Gastrocnemius medialis (tissue), 4 donors: Measurements from ENCODE around the gene DACT1.

Source experiments
- POLR2A ChIP-seq, 2 donors: fragments of 450-650 bp; IDR thresholded peaks; one replicate each; pipeline ENCODE4 v1.6.1; 2017; ENCODE audit warnings: antibody characterized with exemption in 2 of 2, mild to moderate bottlenecking in 2 of 2, moderate library complexity in 2 of 2
- TF ChIP-seq, protein P1 (sequence below), 5 experiments: fragments of 450-650 bp in 3 of 5; fragments of 200-600 bp in 2 of 5; sonication (generic) in 2 of 5; IDR thresholded peaks in 4 of 5; conservative IDR thresholded peaks in 1 of 5; 1 replicate in 4 of 5; 2 replicates in 1 of 5; pipeline ENCODE4 v1.5.1; 2016 to 2019; ENCODE audit warnings: antibody characterized with exemption in 5 of 5, mild to moderate bottlenecking in 3 of 5, moderate library complexity in 3 of 5

DNA sequence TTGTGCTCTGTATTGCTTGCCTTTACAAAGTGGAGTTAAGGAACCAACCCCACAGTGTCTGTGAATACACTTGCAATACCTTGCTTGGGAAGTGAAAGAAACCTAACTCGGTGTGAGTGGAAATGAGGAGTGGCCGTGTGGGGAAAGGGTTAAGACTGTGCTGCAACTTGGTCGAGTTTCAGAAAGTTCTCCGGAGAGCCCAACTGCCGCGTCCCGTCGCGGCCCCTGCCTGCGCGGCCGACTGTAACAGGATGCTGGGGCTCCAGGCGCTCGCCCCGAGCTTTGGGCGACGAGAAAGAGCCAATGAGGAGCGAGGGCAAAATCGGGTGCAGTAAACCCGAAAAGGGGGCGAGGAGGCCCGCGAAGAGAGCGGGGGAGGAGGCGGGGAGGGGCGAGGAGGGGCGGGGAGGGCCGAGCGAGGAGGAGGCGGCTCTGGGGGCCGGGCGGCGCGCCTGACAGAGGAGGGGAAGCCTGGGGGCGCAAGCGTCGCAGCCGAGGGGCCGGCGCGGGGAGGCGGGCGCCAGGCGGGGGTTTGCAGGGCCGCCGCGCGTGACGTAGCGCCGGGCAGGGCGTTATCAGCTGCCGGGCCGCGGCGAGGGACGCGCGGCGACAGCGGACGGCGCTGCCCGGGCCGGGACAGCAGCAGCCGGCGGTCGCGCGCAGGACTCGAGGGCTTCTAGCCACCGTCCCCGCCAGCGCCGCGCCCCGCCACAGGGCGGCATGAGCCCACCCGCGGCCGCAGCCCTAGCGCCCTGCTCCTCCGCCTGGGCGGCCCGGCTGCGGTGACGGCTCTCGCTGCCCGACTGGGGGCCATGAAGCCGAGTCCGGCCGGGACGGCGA lies at the start of gene DACT1:
- TF ChIP-seq, protein P1, sequence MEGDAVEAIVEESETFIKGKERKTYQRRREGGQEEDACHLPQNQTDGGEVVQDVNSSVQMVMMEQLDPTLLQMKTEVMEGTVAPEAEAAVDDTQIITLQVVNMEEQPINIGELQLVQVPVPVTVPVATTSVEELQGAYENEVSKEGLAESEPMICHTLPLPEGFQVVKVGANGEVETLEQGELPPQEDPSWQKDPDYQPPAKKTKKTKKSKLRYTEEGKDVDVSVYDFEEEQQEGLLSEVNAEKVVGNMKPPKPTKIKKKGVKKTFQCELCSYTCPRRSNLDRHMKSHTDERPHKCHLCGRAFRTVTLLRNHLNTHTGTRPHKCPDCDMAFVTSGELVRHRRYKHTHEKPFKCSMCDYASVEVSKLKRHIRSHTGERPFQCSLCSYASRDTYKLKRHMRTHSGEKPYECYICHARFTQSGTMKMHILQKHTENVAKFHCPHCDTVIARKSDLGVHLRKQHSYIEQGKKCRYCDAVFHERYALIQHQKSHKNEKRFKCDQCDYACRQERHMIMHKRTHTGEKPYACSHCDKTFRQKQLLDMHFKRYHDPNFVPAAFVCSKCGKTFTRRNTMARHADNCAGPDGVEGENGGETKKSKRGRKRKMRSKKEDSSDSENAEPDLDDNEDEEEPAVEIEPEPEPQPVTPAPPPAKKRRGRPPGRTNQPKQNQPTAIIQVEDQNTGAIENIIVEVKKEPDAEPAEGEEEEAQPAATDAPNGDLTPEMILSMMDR (IDR thresholded peaks at IDR 0.05 in 4 of 5, conservative IDR thresholded peaks at IDR 0.05 in 1 of 5) = peak in 1 of 5 experiments; percentile 18
- TF ChIP-seq POLR2A (IDR thresholded peaks at IDR 0.05) = peak; percentile 11 to 25
